Activated CD4-positive, alpha-beta T cell treated with anti-CD3 and anti-CD28 coated beads, Interleukin-2, amount 10 ng/mL, durations not matched to agents 24 days and 14 days (primary cell): ENCODE data around the gene ALDH7A1. TPM values are rescaled to one million over a fixed set of nuclear protein-coding genes. Genes with fewer than 3 reads are reported as not detected.

Experiments used
- total RNA-seq: library from RNA; stranded (reverse); gene quantifications from 2 replicates; pipeline ENCODE4 v1.2.3, GENCODE V29; 2022

Gene ALDH7A1
- total RNA-seq, 1 donor from 2014 or later: 1.9 TPM

Other genes with a start within 250 kb of the ALDH7A1 start
- gene GRAMD2B, start 171.8 kb downstream of the ALDH7A1 start, total RNA-seq: 9.2 and 10.8 TPM in 2 replicates
- 50.2 and 51.7 TPM in 2 replicates for gene PHAX, start 5.7 kb upstream of the ALDH7A1 start, total RNA-seq
- gene LMNB1, start 181.9 kb upstream of the ALDH7A1 start, total RNA-seq: 223 and 225 TPM in 2 replicates